ENCODE results near the gene STXBP6.

STXBP6 gene

GRCh38 chr14:24790196-24790595, 259.8 kb downstream of the STXBP6 start:
- H3K27ac ChIP-seq (ENCODE audit: extremely low read depth, low read depth, low read length), result no peak overlapping the region
- H3K4me3 ChIP-seq (ENCODE audit: low read depth, low read length), result no peak overlapping the region
- ChIA-PET CTCF (no interaction called here), POLR2A (no interaction called here)
- no peaks in the 10 kb centered on the region for H3K4me1 ChIP-seq (ENCODE audit: control insufficient read depth, insufficient read depth, low read length)
- TF ChIP-seq ZNF488 (tag by site-specific recombination; IDR thresholded peaks at IDR 0.05) (no peak), SCRT1 (tag by site-specific recombination; IDR thresholded peaks at IDR 0.05; ENCODE audit: borderline replicate concordance) (no peak), ZNF548 (tag by site-specific recombination; IDR thresholded peaks at IDR 0.05) (no peak), ZNF473 (tag by site-specific recombination; IDR thresholded peaks at IDR 0.05) (no peak), ZBTB17 (tag by site-specific recombination; IDR thresholded peaks at IDR 0.05) (no peak), ZFP69B (tag by site-specific recombination; IDR thresholded peaks at IDR 0.05) (no peak), GLI4 (tag by site-specific recombination; IDR thresholded peaks at IDR 0.05) (no peak), REPIN1 (tag by site-specific recombination; IDR thresholded peaks at IDR 0.05; ENCODE audit: low read depth) (no peak), YY2 (tag by site-specific recombination; IDR thresholded peaks at IDR 0.05) (no peak), GLIS2 (tag by site-specific recombination; IDR thresholded peaks at IDR 0.05) (no peak), ZNF596 (tag by site-specific recombination; IDR thresholded peaks at IDR 0.05) (no peak), ZBTB44 (tag by site-specific recombination; IDR thresholded peaks at IDR 0.05) (no peak), ZNF48 (tag by site-specific recombination; IDR thresholded peaks at IDR 0.05) (no peak), INSM2 (tag by site-specific recombination; IDR thresholded peaks at IDR 0.05) (no peak), ZNF155 (tag by site-specific recombination; IDR thresholded peaks at IDR 0.05) (no peak)
- H3K36me3 ChIP-seq (ENCODE audit: control insufficient read depth in 2 of 2, insufficient read depth in 1 of 2, low read length in 2 of 2), result no peaks in the 10 kb centered on the region
- H3K9me3 ChIP-seq (ENCODE audit: control insufficient read depth, insufficient read depth, low read depth, low read length), result no peaks in the 10 kb centered on the region

GRCh38 chr14:24789378-24789884, 260.5 kb downstream of the STXBP6 start:
- CTCF ChIA-PET, result no interaction called here
- TF ChIP-seq TCF7L2 (IDR thresholded peaks at IDR 0.05; ENCODE audit: borderline replicate concordance, low read depth, low read length), result no peak
- TF ChIP-seq ZNF394 (tag by site-specific recombination; IDR thresholded peaks at IDR 0.05; ENCODE audit: borderline replicate concordance), result no peak
- TF ChIP-seq ZNF580 (tag by site-specific recombination; IDR thresholded peaks at IDR 0.05), result no peak
- TF ChIP-seq ZNF311 (tag by site-specific recombination; IDR thresholded peaks at IDR 0.05; ENCODE audit: borderline replicate concordance), result no peak
- no peak for TF ChIP-seq ZNF645 (tag by site-specific recombination; IDR thresholded peaks at IDR 0.05)
- no peak for TF ChIP-seq ZNF701 (tag by site-specific recombination; IDR thresholded peaks at IDR 0.05)
- no peak for TF ChIP-seq ZNF670 (tag by site-specific recombination; IDR thresholded peaks at IDR 0.05; ENCODE audit: low read depth)
- TF ChIP-seq ZBTB8A (tag by site-specific recombination; IDR thresholded peaks at IDR 0.05), result no peak
- TF ChIP-seq ZNF792 (tag by site-specific recombination; IDR thresholded peaks at IDR 0.05), result no peak
- TF ChIP-seq ZNF132 (tag by site-specific recombination; IDR thresholded peaks at IDR 0.05; ENCODE audit: borderline replicate concordance), result no peak
- no peak for TF ChIP-seq ZNF837 (tag by site-specific recombination; IDR thresholded peaks at IDR 0.05)
- no peak for TF ChIP-seq KLF7 (tag by site-specific recombination; IDR thresholded peaks at IDR 0.05; ENCODE audit: borderline replicate concordance)
- no peak for TF ChIP-seq ZNF18 (tag by site-specific recombination; IDR thresholded peaks at IDR 0.05)

More at GRCh38 chr14:24789378-24789884, 260.5 kb downstream of the STXBP6 start:
- H3K9me3 ChIP-seq (ENCODE audit: control insufficient read depth, insufficient read depth, low read depth, low read length), result no peaks in the 10 kb centered on the region
- POLR2A ChIA-PET, result no interaction called here
- no peaks in the 10 kb centered on the region for H3K4me1 ChIP-seq (ENCODE audit: control insufficient read depth, insufficient read depth, low read length)
- no peak overlapping the region for H3K4me3 ChIP-seq (ENCODE audit: low read depth, low read length)
- H3K27ac ChIP-seq (ENCODE audit: extremely low read depth, low read depth, low read length), result no peak overlapping the region
- no peaks in the 10 kb centered on the region for H3K36me3 ChIP-seq (ENCODE audit: control insufficient read depth in 2 of 2, insufficient read depth in 1 of 2, low read length in 2 of 2)

Data from HEK293 (cell line).